OCI-LY3 (cell line): Measurements from ENCODE around the gene C11orf98.

ENCODE experiments used
- EZH2phosphoT487 ChIP-seq: fragments of 200-600 bp; shearing (Covaris generic); IDR thresholded peaks from 2 replicates; pipeline ENCODE4 v1.6.1; 2018; ENCODE audit warnings: antibody characterized with exemption, mixed run types, low read depth
- TF ChIP-seq, protein P1 (sequence below): fragments of 200-600, 300-600 bp; sonication (generic); IDR thresholded peaks from 2 replicates; pipeline ENCODE4 v1.5.1; 2014; ENCODE audit warnings: antibody characterized with exemption, low read length, low read depth

DNA sequence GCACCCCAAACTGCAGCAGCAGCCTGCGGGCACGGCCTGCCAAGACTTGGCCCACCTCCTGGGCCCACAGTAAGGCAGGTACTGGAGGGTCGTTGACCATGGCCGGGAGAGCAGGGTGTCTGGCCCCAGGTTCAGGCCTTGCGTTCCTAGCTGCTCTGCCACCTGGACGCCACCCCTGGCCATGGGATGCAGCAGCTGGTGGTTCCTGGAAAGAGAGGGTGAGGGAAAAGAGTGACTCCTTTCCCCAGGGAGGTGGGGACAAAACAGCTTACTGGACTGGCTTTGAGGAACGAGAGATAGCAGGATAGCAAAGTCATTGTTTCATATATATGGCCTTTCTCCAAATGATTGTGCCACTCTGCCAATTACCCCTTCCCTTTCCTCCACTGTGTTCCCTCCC lies 40.4 kb upstream of the C11orf98 start:
- TF ChIP-seq, protein P1, sequence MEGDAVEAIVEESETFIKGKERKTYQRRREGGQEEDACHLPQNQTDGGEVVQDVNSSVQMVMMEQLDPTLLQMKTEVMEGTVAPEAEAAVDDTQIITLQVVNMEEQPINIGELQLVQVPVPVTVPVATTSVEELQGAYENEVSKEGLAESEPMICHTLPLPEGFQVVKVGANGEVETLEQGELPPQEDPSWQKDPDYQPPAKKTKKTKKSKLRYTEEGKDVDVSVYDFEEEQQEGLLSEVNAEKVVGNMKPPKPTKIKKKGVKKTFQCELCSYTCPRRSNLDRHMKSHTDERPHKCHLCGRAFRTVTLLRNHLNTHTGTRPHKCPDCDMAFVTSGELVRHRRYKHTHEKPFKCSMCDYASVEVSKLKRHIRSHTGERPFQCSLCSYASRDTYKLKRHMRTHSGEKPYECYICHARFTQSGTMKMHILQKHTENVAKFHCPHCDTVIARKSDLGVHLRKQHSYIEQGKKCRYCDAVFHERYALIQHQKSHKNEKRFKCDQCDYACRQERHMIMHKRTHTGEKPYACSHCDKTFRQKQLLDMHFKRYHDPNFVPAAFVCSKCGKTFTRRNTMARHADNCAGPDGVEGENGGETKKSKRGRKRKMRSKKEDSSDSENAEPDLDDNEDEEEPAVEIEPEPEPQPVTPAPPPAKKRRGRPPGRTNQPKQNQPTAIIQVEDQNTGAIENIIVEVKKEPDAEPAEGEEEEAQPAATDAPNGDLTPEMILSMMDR: no peak
- TF ChIP-seq EZH2phosphoT487: no peak
